HT-29 (cell line): ENCODE measurements around the gene FAR1. TPM values are rescaled to one million over a fixed set of nuclear protein-coding genes. Genes with fewer than 3 reads are reported as not detected.
A peak's percentile ranks its signal among the peaks of the same experiment; 100 is the strongest.
"Not testable (repeated sequence)": the region's sequence is repeated elsewhere in the genome, so short reads cannot be mapped to it uniquely, and the experiment has no call there.

Source experiments
- DNase-seq: peaks from one replicate; pipeline ENCODE4 v3.0.0-alpha.2; 2015; ENCODE audit warnings: low spot score
- total RNA-seq: library from RNA; depleted of rRNA; stranded (reverse); fragments of >200 nt; shearing (Covaris generic); gene quantifications from 2 replicates; pipeline ENCODE4 v1.2.3, GENCODE V29; 2014; rRNA removed

Gene FAR1, protein sequence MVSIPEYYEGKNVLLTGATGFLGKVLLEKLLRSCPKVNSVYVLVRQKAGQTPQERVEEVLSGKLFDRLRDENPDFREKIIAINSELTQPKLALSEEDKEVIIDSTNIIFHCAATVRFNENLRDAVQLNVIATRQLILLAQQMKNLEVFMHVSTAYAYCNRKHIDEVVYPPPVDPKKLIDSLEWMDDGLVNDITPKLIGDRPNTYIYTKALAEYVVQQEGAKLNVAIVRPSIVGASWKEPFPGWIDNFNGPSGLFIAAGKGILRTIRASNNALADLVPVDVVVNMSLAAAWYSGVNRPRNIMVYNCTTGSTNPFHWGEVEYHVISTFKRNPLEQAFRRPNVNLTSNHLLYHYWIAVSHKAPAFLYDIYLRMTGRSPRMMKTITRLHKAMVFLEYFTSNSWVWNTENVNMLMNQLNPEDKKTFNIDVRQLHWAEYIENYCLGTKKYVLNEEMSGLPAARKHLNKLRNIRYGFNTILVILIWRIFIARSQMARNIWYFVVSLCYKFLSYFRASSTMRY
- total RNA-seq: 25.9 and 34.4 TPM in 2 replicates

DNA sequence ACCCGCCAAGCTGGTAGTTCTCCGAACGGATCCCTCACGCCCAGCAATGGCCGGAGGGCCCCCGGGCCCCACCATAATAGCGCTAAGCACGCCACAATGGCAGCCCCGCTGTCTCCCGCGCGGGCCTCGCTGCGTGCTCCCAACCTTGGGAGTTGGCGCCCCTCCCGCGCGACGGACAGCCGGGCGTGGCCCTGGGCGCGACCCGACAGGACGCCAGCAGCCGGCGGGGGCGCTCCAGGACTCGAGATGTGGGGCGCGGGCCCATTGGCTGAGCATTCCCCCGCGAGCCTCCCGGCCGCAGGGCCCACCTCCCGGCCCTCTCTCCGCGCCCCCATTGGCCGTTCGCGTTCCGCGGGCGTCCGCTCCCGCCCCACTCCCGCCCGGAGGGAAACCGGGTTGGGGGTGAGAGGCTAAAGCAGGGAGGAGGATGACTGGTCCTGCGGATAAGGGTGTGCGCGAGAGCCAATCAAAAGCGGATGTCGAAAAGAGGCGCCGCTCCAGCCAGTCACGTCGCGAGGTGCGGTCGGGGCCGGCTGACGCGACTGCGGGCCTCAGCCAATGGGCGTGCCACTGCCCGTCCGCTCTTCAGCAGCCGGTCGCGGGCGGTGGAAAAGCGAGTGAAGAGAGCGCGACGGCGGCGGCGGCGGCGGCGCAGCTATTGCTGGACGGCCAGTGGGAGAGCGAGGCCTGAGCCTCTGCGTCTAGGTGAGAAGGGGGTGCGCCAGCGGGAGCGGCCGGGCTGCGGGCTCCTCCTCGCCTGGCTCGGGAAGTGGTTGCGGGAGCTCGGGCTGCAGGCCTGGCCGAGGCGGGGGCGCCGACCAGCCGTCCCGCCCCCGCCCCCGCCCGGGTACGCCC is at the start of gene FAR1:
TSS of gene FAR1 (plus strand) at position 567 of the 855 bp plus-strand sequence. CDS start 26,098 bp downstream, outside the sequence.
- peak; percentile 98 for DNase-seq

DNA sequence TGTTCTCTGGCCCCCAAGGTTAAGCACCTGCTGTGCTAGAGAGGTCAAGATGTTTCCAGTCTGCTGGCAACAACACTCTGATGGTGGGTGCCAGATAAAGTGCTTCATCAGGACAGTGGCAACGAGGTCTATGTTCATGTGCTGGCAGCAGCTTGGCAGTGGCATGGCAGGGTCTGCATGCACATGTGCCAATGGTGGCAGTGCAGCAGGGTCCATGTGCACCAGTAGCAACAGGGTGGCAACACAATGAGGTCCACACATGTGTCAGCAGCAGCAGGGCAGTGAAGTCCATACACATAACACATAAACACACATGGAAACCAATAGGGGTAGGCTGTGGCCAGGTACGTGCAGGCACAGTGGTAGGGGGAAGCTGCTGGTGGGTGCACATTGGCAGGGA is 48.4 kb upstream of the FAR1 start:
- DNase-seq: no peak

DNA sequence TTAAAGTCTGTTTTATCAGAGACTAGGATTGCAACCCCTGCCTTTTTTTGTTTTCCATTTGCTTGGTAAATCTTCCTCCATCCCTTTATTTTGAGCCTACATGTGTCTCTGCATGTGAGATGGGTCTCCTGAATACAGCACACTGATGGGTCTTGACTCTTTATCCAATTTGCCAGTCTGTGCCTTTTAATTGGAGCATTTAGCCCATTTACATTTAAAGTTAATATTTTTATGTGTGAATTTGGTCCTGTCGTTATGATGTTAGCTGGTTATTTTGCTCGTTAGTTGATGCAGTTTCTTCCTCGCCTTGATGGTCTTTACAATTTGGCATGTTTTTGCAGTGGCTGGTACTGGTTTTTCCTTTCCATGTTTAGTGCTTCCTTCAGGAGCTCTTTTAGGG is 41.6 kb upstream of the FAR1 start:
- not testable (repeated sequence) for DNase-seq

DNA sequence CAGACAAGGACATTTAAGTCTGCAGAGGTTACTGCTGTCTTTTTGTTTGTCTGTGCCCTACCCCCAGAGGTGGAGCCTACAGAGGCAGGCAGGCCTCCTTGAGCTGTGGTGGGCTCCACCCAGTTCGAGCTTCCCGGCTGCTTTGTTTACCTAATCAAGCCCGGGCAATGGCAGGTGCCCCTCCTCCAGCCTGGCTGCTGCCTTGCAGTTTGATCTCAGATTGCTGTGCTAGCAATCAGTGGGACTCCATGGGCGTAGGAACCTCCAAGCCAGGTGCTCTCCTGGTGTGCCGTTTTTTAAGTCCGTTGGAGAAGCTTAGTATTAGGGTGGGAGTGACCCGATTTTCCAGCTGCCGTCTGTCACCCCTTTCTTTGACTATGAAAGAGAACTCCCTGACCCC is 39.8 kb upstream of the FAR1 start:
- DNase-seq: peak; percentile 38

DNA sequence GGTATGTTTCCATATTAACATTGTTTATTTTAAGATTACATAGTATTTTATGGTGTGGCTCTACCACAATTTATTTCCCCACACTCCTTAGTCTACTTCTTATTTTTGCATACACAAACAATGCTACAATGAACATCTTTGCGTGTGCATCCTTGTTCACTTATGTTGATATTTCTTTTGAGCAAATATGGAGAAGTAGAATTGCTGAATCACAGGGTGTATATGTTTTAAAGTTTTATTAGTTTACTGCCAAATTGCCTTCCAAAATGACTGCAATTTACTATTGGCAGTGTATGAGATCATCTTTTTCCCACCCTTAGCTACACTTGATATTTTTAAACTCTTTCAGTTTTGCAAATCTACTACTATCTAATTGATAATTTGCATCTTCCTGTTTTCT is 38.7 kb upstream of the FAR1 start:
- DNase-seq: no peak

DNA sequence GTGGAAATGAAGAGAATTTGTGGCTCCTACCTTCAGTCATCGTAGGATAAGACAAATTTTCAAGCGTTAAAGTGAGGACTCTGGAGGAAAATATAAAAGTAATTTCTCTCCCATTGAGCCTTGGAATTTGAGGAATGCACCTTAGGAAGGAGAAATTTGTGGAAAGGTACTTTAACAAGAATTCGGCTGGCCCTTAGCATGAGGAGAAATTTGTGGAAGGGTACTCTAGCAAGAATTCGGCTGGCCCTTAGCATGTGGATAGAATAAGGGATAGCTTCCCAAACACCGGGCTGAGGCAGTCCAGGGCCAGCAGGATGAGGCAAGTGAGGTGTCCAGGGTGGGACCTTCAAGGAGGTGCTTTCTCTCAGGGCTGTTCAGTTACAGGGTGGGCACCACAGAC is 33.2 kb upstream of the FAR1 start:
- no peak for DNase-seq

DNA sequence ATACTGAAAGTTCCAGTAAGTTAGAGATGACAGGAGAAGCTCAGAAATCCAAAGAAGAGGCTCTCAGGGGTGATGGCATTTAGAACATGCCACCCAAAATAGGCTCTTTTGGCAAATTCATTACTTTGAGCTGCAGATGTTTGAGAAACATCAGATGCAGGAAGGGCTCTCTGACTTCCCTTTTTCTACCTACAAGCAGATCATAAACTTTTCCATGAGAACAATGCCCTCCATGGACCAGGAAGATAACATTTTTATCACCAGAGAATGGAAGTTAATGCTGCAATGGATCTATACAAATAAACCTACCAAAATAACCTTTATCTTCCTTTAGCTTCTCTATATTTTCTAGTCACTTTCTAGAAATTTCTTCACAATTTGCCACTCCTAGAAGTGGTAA is 32.7 kb upstream of the FAR1 start:
- no peak for DNase-seq

DNA sequence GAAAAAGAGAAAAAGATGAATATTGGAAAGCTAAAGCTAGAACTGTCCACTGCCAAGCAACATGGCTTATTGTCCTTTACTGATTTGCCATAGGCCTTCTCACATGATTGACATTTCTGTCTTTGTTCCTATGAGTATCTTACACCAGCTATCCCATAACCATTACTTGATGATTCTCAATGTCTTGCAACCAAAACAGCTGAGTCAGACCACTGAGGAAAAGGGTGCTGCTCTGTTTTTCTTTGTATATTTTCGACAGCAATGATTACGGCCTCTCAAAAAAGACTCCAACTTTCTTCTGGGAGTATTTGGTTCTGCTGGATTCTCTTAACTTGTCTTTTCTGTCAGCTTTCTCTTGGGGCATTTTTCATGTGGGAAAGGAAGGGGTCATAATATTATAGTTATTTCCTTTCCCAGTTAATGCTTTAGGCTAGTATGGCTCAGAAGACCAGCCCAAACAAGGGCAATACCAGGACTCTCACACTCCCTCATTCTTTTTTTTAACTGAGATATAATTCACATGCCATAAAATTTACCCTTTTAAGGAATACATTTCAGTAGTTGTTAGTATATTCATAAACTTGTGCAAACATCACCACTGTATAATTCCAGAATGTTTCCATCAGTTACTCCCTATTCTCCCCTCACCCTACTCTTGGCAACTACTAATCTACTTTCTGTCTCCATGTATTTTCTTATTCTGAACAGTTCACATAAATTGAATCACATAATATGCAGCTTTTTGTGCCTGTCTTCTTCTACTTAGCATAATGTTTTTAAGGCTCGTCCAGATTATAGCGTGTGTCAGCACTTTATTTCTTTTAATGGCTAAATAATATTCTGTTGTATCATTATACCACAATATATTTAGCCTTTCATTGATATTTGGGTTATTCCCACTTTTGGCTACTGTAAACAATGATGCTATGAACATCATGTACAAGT is 31.1 kb upstream of the FAR1 start:
- DNase-seq: no peak

DNA sequence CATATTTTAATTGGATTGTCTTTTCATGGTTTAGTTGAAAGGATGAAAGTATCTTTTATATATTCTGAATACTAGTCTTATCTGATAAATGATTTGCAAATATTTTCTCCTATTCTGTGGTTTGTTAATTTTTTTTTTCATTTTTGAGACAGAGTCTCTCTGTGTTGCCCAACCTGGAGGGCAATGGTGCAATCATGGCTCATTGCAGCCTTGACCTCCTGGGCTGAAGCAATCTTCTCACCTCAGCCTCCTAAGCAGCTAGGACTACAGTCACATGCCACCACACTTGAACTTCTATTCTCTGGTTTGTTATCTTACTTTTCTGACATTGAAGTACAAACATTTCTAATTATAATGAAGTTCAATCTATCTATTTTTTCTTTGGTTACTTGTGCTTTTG is 30.0 kb upstream of the FAR1 start:
- no peak for DNase-seq

DNA sequence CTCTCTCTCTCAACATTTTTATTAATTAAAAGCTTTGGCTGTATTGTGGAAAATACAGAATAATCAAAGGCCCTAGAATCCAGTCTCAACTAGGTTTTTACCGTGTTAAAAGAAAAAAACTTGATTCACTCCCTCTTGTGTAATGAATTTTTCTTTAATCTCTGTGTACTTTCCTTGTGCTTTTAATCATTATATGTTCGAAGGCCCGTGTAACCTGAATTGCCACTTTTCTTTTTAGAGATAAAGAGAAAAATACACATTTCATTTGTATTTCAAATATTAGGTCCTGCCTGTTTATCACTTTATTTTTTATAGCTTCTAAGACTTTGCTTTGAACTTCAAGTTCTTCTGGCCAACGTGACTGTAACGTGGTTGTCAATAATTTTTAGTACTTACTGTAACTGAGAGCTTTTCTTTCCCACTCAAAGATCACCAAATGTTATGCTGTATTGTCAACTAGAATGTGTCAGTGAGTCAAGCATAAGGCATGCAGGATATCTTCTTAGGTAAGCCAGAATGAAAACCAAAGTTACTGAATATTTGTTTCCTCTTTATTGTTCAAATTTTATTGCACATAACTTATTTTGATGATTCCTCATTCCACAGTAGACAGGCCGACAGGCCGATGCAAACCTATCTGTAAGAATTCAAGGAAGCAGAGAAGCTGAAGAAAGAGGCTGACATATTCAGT is 23.3 kb upstream of the FAR1 start:
- peak; percentile 45 for DNase-seq

DNA sequence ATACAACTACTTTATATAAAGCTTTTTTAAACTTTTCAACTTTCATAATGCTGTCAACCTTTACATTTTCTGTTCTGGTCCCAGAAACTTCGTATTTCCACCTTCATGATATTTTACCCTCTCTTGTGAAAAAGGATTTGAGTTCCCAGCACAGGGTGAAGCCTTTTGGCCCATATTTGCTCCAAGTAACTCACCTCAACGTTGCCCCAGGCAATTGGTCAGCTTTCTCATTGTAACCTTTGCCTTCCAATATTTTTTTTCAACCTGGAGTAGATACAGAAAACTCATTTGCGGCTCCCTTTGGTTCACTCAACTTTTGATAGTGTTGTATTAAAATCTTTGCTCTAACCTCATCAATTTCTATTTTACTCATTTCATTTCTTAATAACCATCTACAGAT is 21.1 kb upstream of the FAR1 start:
- no peak for DNase-seq

DNA sequence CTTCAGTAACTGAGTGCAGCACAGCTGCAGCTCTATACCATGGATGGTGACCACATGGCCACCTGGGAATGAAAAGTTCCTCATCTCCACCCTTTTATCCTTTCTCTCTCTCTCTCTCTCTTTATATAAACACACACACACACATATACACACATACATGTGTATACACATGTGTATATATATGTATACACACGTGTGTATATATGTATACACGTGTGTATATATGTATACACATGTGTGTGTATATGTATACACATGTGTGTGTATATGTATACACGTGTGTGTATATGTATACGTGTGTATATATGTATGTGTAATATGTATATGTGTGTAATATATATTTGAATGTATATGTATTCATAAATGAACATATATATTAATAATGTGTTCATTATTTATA is 18.8 kb upstream of the FAR1 start:
- no peak for DNase-seq

DNA sequence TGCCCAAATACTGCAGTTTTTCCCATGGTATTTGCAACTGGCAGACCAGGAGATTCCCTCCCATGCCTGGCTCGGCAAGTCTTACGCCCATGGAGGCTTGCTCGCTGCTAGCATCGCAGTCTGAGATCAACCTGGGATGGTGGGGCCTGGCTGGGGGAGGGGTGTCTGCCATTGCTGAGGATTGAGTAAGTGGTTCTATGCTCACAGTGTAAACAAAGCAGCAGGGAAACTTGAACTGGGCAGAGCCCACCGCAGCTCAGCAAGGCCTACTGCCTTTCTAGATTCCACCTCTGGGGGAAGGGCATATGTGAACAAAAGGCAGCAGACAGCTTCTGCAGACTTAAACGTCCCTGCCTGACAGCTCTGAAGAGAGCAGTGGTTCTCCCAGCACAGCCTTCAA is 17.0 kb upstream of the FAR1 start:
- DNase-seq: not testable (repeated sequence)

DNA sequence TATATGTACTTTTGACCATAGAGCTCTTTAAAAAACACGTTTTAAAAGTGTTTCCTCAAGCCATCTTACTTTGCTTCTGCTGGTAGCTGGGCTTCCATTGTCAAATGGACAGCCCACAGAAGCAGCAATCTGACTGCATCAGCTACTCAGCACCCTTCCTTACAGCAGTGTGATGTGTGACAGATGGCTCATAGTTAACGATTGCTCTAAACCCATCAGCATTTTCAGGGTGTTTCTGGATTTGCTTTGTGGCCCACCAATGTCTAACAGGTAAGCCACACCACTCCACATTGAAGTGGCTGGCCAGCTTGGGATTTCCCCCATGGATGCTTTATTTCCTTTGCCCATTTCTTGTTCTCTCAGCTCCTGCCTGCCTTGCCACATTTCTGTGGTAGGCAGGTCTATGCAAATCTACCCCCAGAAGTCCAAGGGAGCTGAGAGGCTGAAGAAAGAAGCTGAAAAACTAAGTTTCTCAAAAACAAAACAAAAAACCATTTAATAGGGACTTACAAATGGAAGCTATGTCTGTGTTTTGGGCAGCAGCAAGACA is 7.3 kb upstream of the FAR1 start:
- DNase-seq: no peak

DNA sequence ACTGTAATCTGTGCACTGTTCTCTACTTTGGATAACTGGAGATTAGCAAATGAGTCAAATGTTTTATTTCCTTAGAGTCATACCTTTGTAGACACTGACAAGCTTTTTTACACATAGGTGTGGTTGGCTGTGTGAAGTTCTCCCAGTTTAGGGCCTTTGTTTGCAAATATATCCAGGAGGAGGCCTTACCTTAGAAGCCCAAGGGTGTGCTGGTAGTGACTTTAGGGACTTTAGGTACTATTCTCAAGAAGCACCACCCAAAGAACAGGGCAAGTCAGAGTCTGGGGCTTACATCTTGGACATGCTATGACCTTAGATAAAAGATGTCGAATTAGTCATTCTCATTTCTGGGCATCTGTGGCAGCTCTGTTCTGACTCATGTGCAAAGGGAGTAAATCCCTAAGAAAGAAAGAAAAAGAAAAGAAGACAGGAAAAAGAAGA is 4.8 kb upstream of the FAR1 start:
- DNase-seq: no peak

DNA sequence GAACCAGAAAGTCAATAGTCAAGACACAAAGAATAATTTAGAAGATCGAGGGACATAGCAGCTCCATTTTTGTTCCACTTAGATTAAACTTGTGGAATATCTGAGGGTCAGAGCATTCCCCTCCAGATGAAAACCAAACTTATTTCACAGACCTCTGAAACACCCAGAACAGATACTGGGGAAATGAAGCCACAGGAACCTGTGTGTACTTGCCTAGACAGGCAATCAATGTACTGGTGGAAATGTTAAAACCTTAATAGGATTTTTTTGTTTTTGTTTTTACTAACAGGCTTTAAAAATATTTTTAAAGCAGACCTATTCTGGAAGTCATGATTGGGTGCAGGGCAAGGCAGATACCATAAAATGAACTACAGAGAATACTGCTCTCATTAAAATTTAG is 4.1 kb upstream of the FAR1 start:
- DNase-seq: no peak

DNA sequence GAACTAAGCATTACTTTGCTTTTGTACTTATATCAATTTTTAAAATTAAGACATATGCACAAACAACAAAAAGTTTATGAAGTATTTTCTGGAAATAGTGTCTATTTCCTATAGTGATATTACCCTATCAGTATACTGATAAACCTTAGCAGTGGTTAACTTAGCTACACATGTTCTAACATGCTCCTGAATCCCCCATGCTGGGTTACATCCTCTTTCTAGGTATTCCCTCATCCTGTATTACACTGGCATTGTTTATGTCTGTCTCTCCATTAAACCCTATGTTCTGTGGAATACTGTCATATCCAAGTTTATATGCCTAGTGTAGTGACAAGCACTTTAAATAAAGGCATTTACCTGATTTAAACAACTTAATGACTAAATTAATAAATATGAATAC is 1.8 kb upstream of the FAR1 start:
- no peak for DNase-seq

DNA sequence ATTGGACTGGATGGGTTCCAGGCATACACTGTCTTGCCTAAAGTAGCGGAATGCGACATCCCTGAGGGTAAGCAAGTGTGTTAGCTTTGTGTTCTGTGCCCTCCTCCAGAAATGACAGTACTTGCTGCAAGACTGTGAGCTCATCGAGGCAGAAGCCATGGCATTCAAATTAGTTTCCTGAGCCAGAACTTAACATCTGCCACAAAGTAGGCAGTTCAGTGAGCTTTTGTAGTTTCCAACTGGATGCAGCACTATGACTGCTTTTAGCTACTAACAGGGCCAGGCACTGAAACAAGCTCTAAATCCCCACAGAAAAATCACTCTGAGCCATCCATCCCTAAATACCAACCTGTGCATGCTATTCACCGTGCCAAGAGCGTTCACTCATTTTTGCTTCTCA is 1.2 kb upstream of the FAR1 start:
- DNase-seq: no peak

DNA sequence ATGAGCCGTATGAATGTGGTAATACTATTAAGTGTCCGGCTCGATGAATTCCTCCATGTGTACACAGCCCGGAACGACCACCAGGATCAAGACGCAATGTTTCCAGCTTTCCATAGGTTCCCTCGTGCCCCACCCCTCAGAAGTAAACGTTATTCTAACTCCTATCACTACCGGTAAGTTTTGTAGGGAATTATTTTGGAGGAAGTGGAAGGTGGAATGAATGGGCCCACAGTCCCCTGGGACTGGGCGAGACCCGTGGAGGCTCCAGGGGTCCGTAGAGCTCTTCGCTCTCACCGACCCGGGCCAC is 720 bp upstream of the FAR1 start:
- no peak for DNase-seq

DNA sequence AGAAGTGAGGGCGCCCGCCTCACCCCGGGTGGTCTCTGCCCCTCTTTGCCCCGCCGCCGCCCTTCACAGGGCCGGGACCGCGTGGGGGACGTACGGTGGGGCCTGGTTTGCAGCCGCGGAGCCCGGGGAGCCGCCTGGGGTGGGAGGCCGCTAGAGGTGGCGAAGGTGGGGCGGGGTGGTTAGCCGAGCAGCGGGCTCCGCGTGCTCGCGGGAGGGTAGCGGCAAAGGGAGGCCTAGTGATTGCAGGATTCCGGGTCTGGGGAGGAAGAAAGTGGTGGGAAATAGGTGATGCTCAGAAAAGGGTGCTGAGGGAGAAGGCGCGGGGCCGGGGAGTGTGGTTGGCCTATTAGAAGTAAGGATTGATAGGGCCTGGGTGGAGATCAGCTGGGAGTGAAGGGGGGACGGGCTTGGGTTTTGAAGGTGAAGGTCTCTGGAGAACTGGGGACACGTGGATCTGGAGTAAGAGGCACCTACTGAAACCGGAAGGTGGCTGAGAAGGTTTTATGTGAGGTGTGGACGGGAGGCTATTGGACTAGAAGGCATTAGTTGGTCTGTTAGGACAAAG is 571 bp downstream of the FAR1 start:
- DNase-seq: peak; percentile 71
